SKM-1 treated with dmso at 0.1 percent for 144 hours (cell line): Measurements from ENCODE around the gene DENND11.

Experiments used
- DNase-seq: peaks from one replicate; lab custom pipeline; 2025; ENCODE audit not compliant: unreplicated experiment; lab: John Stamatoyannopoulos, UW

DENND11 gene

DNA sequence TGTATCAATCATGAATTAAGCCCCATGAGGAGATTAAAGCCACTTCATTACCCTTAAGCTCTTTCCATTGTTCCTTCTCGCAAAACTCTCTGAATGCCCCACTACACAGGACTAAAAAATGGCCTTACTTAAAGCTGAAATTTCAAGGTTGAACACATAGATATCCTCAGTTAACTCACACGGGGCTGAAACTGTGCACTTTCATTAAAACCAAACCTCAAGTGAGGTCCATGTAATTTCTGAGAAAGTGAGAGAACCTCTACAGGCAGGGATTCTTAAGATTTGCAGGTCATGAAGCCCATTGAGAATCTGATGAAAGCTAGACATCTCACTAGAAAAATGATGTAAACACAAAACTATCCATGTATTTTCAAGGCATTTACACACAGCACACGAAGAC is 15.9 kb downstream of the DENND11 start:
- no peak for DNase-seq

- no peak for DNase-seq
These were observed 16.5 kb downstream of the DENND11 start for GRCh38 chr7:141685285-141686023.

- no peak for DNase-seq
These were observed 23.0 kb downstream of the DENND11 start for GRCh38 chr7:141679014-141679413.

DNA sequence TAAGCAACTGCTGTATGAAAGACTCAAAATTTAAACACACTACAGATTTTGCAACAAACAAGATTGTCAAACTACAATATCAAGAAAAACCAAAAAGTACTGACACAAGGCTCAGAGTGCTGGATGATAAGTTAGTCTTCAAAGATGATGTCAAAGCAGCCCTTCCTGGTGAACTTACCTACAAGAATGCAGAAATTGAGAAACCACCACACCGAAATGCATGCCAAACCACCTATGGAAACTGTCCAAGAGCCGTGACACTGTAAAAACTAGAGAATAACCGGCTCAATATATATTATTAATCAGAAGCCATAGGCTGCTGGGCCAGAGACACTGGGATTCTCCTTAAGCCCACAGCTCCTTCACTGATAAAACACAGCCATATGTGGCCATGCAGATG is 25.3 kb downstream of the DENND11 start:
- DNase-seq = no peak

- DNase-seq = peak; percentile 26
These were observed 26.3 kb downstream of the DENND11 start for GRCh38 chr7:141675436-141676215.

- DNase-seq = no peak
These were observed 27.3 kb downstream of the DENND11 start for GRCh38 chr7:141674702-141675101.

GRCh38 chr7:141674171-141674671 is 27.7 kb downstream of the DENND11 start:
- no peak for DNase-seq

GRCh38 chr7:141673346-141673745 is 28.6 kb downstream of the DENND11 start:
- no peak for DNase-seq

- DNase-seq = peak; percentile 27
These were observed 30.1 kb downstream of the DENND11 start for GRCh38 chr7:141671705-141672496.

- DNase-seq = no peak
These were observed 33.1 kb downstream of the DENND11 start for GRCh38 chr7:141668853-141669252.

GRCh38 chr7:141666071-141666470 is 35.9 kb downstream of the DENND11 start:
- DNase-seq = no peak

GRCh38 chr7:141665208-141666035 is 36.5 kb downstream of the DENND11 start:
- no peak for DNase-seq

GRCh38 chr7:141664450-141664849 is 37.5 kb downstream of the DENND11 start:
- DNase-seq = no peak

- DNase-seq = no peak
These were observed 38.7 kb downstream of the DENND11 start for GRCh38 chr7:141663081-141663849.

DNA sequence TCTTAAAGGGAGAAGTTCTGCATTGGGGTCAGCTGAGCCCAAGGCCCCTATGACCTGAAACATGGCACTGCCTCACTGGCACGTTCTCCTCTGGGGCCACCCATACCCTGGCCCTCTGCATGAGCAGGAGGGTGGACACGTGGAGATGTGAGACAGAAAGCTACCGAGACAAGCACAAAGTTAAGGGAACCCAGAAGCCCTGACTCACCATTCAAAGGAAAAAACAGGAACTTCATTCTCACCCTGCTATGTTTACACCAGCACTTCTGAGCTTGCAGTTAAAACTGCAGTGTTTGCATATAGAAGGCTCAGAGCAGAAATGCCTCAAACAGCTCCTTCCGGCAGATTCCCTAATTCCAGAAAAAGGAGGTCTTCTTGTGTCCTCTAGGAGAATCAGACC is 41.7 kb downstream of the DENND11 start:
- DNase-seq = peak; percentile 73

DNA sequence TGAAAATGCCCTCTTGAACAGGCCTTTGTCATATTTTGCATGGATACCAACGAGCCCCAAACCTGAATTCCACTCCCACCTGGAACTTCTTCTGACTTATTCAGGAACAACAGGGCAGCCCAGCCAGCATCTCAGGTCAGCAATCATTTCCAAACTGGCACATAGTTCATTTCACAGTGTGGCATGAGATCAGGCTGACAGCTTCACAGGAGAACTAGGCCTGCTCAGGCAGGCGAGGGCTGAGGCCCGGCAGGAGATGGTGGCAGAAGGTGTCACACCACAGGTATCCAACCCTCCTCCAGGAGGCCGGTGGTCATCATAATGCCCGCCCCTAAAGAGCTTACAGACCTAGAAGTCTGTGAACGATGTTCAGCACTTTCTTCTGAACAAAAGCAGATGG is 42.5 kb downstream of the DENND11 start:
- no peak for DNase-seq

- DNase-seq = peak; percentile 62
These were observed 47.4 kb downstream of the DENND11 start for GRCh38 chr7:141654551-141654950.

GRCh38 chr7:141652691-141653090 is 49.3 kb downstream of the DENND11 start:
- DNase-seq = no peak
